PC-9 (cell line): ENCODE measurements around the gene LIN7A.

Experiments used
- CTCF ChIP-seq: fragments of 200-600 bp; sonication (generic); conservative IDR thresholded peaks from 2 replicates; pipeline ENCODE4 v1.6.1; 2017; ENCODE audit warnings: mixed run types, antibody characterized with exemption, mild to moderate bottlenecking, moderate library complexity
- EZH2 ChIP-seq: fragments of 200-600 bp; sonication (generic); IDR thresholded peaks from 2 replicates; pipeline ENCODE4 v1.8.0; 2017; ENCODE audit warnings: antibody characterized with exemption, low read depth

GRCh38 chr12:80810874-80811273, 126.9 kb downstream of the LIN7A start:
- no peak for TF ChIP-seq CTCF
- no peak for TF ChIP-seq EZH2
